Rectal smooth muscle tissue (tissue), 1 donor: Measurements from ENCODE around the gene TMPRSS5.

ENCODE experiments used
- H3K27ac ChIP-seq: one replicate; pipeline ENCODE4 v1.7.0; 2013; ENCODE audit warnings: low read depth, low read length, inconsistent platforms
- H3K27me3 ChIP-seq: one replicate; pipeline ENCODE4 v1.7.0; 2013; ENCODE audit warnings: low read length; ENCODE audit not compliant: control insufficient read depth, insufficient read depth
- H3K36me3 ChIP-seq: one replicate; pipeline ENCODE4 v1.7.0; 2013; ENCODE audit warnings: low read length; ENCODE audit not compliant: control insufficient read depth, insufficient read depth
- H3K4me1 ChIP-seq: one replicate; pipeline ENCODE4 v1.7.0; 2013; ENCODE audit warnings: low read length; ENCODE audit not compliant: control insufficient read depth, insufficient read depth
- H3K4me3 ChIP-seq: one replicate; pipeline ENCODE4 v1.7.0; 2013; ENCODE audit warnings: low read length
- H3K9ac ChIP-seq: one replicate; pipeline ENCODE4 v1.7.0; 2013; ENCODE audit warnings: low read length

TMPRSS5 gene

DNA sequence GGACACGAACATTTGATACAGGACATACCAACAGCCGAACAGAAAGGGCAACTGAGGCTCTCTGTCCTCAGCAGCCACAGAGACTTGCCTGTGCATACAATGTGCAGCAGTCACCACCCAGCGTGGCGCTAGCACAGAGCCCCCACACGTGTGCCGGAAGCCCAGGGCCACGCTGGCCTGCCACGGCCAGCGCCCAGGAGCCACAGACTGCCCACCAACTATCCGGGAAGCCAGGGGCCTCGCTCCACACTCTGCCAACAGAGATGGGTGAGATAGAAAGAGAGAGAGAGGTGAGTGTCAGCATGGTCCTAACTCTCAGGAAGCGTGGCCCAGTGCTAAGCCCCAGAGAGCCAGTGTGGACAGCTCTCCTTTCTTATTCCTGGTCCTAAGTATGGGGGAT is 11.7 kb downstream of the TMPRSS5 start:
- no peak overlapping the region for H3K27ac ChIP-seq
- no peaks in the 10 kb centered on the region for H3K27me3 ChIP-seq
- no peak overlapping the region for H3K4me3 ChIP-seq
- no peaks in the 10 kb centered on the region for H3K36me3 ChIP-seq
- no peak overlapping the region for H3K9ac ChIP-seq
- H3K4me1 ChIP-seq = no peaks in the 10 kb centered on the region

DNA sequence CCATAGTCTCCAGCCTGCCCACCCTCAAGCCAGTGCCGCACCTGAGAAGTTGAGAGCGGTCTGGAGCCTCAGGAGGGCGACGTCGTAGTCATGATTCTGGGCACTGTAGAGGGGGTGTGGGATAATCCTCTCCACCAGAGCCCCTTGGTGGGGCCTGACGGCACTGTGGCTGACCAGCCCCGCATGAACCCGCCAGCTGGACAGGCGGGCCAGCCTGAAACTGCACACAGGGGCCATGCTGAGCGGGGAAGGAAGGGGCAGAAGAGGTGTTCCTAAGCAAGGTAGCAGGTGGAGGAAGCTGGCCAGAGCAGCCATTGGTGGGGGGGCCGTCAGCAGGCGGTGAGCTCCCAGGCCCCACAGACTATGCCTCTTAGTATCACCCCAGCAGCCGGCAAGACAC is 13.1 kb downstream of the TMPRSS5 start:
- no peak overlapping the region for H3K4me3 ChIP-seq
- H3K36me3 ChIP-seq = no peaks in the 10 kb centered on the region
- no peak overlapping the region for H3K9ac ChIP-seq
- H3K4me1 ChIP-seq = no peaks in the 10 kb centered on the region
- no peaks in the 10 kb centered on the region for H3K27me3 ChIP-seq
- H3K27ac ChIP-seq = no peak overlapping the region

DNA sequence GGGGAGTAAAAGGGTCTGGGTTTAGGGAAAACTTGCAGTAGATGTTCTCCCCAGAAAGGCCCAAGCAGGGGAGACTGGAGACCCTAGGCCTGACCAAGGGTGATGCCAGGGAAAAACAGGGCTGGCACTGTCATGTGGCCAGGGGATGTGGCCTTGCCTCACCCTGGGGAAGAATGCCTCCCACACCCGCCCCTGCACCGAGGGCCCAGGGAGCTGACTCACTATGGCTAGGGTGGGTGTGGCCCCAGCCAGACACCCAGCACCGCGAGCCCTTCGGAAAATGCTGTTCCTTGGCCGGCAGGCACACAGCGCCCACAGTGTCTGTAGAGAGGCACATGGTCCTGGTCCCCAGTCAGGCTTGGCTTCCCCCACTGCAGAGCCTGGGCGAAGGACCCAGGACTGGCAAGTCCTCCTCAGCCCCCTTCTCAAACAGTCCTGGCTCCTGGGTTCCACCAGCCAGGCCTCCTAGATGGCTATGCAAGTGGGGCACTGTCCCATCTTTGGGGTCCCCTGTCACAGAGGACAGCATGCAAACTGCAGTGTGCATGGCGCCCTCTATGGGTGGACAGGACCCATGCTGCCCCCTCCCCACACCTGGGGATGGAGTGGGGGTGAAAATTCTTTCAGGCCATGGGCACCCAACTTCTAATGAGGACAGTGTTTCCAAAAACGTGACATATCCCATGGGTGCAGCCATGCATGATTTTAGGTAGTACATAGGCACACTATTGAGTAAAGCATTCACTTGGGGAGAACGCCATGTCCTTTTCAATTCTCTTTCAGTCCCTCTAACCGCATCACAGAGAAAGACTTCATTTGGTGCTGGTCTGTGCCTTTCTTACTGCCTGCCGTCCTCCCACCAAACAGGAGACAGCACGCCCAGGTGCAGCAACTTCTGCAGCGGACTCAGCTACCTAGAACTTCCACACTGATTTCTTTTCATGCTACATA is 15.2 kb downstream of the TMPRSS5 start:
- H3K4me3 ChIP-seq = no peak overlapping the region
- H3K27ac ChIP-seq = no peak overlapping the region
- no peaks in the 10 kb centered on the region for H3K36me3 ChIP-seq
- no peak overlapping the region for H3K9ac ChIP-seq
- no peaks in the 10 kb centered on the region for H3K27me3 ChIP-seq
- no peaks in the 10 kb centered on the region for H3K4me1 ChIP-seq

DNA sequence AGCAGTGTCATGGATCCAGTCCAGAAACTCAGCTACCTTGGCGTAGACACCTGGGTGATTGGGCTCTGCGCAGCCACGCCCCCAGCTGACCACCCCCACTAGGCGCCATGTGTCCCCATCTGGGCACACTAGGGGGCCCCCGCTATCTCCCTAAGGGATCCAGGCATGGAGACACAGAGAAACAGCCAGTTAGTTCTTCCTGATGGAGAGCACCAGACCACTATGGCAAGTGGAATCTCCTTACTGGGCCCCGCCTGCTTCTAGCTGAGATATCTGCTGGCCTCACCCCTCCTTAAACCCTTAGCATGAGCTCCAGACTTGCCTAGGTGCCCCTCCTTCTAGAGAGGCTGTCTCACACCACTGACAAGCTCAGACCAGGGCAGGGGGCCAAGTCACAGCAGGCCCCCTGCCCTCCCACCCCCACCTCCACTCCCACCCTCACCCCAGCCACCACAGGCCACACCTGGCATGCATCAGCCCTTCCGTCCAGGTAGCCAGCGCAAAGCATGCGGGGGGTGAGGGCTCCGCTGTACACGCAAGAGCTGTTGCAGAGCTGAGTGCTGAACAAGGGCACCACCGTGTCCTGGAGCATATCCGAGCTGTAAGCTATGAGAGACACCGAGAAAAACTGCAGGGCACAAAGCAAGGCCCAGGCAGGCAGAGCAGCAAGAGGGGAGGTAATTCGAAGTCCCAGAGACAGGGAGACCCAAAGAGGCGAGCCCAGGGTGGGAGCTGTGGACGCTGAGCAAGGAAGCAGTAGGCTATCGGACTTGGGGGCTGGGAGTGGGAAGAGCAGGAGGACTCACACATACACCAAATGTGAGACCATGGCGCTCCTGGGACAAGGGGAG is 16.1 kb downstream of the TMPRSS5 start:
- Histone ChIP-seq H3K9ac (no peak overlapping the region), H3K4me1 (no peaks in the 10 kb centered on the region), H3K27me3 (no peaks in the 10 kb centered on the region), H3K4me3 (no peak overlapping the region), H3K36me3 (no peaks in the 10 kb centered on the region), H3K27ac (no peak overlapping the region)

DNA sequence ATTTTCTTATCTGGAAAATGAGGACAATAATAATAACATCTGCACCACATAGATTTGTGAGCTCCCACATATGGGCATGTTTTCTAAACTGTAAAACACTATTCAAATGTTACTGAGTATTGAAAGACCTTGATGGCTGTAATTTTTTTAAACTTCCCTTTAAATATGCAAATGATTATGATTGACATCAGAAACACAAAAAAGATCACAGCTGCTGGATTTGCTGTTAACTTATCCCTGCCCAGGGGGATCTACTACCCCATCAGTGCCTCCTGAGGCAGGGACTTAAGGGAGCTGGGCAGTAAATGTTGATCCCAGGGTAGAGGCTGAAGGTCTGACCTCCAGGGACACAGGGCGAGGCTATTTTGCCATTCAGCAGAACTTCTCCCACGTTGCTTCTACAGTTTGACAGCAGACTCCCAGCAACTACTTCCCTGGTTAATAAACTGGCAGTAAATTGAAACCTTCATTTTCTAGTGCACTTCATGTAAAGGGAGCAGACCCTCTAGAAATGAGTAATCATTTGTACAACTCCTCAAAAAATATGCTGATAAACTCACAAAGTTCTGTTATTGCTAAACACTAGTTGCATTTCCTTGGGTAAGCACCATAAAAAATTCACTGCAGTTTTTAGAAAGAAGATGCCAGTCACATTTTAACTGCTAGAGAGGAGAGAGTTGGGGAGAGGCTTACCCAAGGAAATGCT is 20.3 kb downstream of the TMPRSS5 start:
- no peak overlapping the region for H3K27ac ChIP-seq
- peaks cover 8% of the 10 kb centered on the region for H3K4me1 ChIP-seq
- H3K9ac ChIP-seq = no peak overlapping the region
- no peaks in the 10 kb centered on the region for H3K27me3 ChIP-seq
- no peaks in the 10 kb centered on the region for H3K36me3 ChIP-seq
- H3K4me3 ChIP-seq = no peak overlapping the region

DNA sequence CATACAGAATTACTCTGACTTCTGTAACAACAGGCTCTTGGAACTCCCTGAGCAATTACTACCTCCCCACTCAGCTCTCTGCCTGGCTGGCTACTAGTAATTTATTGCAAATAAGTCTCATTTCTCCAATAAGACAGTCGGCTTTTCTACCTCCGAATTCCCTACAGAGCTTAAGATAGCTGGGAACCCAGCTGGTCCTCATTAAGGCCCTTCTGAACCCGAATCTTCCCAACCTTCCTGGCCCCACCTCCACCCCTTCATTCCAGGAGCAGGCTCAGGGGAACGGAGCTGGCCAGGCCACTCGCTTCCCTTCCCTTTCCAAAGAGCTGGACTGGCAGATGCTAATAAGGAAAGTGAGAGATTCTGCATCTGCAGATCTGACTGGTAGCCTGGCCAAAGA is 21.6 kb downstream of the TMPRSS5 start:
- Histone ChIP-seq H3K4me1 (peaks cover 8% of the 10 kb centered on the region), H3K4me3 (no peak overlapping the region), H3K36me3 (no peaks in the 10 kb centered on the region), H3K27me3 (no peaks in the 10 kb centered on the region), H3K9ac (no peak overlapping the region), H3K27ac (no peak overlapping the region)

DNA sequence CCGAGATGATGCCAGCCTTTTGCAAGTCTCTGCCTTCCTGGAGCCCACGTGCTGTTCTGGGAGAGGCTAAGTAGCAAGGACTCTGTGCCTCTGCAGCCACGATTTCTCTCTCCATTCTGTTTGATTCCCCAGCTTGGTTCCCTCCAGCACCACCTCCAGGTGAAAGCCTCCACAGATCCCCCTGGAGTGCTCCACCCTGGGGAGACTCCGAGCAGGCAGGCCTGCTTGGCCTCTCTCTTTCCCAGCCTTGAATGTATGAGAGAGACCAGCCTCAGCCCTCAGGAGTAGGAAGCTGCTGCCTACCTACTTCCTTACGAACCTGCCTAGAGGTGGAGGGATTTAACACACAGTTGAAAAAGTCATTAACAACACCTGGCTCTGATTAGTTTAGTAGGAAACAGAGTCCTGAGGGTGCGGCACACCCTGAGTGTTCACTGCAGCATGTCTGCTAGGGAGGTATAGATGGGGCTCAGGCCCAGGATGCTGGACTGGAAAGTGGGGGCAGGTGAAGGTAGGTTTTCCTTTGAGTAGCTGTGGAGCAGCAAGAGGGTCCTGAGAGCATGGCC is 22.5 kb downstream of the TMPRSS5 start:
- H3K36me3 ChIP-seq = no peaks in the 10 kb centered on the region
- no peak overlapping the region for H3K9ac ChIP-seq
- no peaks in the 10 kb centered on the region for H3K27me3 ChIP-seq
- H3K27ac ChIP-seq = no peak overlapping the region
- peaks cover 8% of the 10 kb centered on the region for H3K4me1 ChIP-seq
- H3K4me3 ChIP-seq = no peak overlapping the region

DNA sequence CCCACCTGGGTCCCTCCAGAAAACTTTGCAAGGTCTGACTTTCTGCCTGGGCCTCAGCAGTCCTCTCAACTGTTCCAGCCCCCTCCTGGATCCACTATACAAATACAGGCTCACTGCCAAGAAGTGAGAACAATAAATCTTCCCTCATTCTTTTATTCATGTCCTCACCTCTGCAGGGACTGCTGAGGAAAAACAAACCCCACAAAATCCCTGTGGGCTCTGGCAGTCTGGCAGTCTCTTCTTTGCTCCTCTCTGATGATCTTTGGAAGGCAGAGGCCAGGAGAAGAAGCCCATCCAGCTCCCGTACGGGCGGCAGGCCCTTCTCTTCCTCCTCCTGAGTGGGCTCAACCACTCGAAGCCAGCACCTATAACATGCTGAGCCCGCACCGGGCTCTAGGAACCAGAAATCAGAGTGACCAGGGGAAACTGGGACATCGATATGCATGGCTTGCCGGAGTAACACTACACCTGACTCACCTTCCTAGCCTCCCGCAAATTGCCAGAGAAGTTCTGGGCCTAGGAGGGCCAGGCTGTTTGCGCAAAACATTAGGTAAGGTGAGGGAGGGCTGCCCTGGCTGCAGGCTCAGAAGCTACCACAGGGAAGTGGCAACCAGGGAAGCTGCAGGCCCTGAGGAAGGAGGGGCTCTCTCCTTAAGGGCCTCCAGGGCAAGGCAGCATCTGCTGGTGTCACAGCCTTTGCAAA is 24.2 kb downstream of the TMPRSS5 start:
- H3K9ac ChIP-seq = no peak overlapping the region
- peaks cover 8% of the 10 kb centered on the region for H3K4me1 ChIP-seq
- H3K27me3 ChIP-seq = no peaks in the 10 kb centered on the region
- H3K4me3 ChIP-seq = no peak overlapping the region
- H3K27ac ChIP-seq = no peak overlapping the region
- no peaks in the 10 kb centered on the region for H3K36me3 ChIP-seq

DNA sequence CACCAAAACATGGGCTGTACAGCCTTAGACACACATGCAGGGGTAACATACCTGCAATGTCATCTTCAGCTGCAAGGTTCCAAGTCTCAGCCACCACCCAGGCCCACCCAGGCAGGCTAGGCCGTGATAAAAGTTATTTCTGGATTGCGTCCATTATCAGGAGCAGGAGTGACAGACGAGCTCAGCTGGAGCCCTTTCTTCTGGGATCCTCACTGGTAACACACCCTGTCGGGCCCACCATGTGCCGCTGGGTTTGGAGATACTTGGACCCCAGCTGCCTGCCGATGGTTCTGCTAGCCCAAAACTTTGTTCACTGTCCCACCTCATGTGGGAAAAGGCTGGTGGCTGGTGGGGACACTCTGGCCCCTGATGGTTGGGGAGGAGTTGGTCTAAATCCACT is 24.8 kb downstream of the TMPRSS5 start:
- H3K4me1 ChIP-seq = peaks cover 8% of the 10 kb centered on the region
- H3K4me3 ChIP-seq = no peak overlapping the region
- no peak overlapping the region for H3K27ac ChIP-seq
- no peaks in the 10 kb centered on the region for H3K27me3 ChIP-seq
- H3K36me3 ChIP-seq = no peaks in the 10 kb centered on the region
- no peak overlapping the region for H3K9ac ChIP-seq

DNA sequence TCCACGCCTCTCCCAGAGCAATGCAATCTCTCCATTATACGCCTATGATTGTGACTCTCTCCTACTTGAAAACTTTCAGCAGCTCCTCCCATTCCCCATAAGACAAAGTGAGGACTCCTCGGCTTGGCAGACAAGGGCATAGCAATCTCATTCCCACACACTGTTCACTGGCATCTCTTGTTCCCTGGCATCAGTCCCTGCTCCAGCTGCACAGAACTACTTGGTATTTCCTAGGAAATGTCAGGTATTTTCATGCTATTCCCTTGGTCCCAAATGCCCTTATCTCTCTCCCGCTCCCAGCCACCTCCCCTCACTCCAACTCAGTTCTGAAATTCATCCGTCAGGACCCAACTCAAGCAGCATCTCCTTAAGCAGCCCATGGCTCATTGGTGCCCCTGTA is 28.4 kb downstream of the TMPRSS5 start:
- Histone ChIP-seq H3K9ac (no peak overlapping the region), H3K27me3 (no peaks in the 10 kb centered on the region), H3K36me3 (no peaks in the 10 kb centered on the region), H3K4me1 (peaks cover 8% of the 10 kb centered on the region), H3K27ac (no peak overlapping the region), H3K4me3 (no peak overlapping the region)

DNA sequence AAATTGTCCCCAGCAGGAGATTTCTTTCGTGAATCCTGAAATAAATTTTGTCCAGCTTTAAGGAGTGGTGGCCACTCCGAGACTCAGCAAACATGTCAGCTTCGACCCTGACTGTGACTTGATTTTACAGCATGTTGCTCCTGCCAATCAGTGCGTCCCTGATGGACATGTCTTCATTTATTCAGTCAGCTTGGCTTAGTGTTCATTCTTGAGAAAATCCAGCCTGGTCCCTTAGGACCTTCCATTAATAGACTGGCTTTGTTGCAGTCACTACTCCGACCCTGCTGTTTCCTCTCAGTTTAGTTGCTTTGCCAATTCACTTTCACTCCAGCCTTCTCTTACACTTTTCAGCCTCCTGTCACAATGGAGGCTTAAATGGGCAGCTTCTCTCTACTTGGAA is 30.5 kb downstream of the TMPRSS5 start:
- H3K9ac ChIP-seq = no peak overlapping the region
- H3K36me3 ChIP-seq = no peaks in the 10 kb centered on the region
- no peak overlapping the region for H3K4me3 ChIP-seq
- no peaks in the 10 kb centered on the region for H3K4me1 ChIP-seq
- H3K27ac ChIP-seq = no peak overlapping the region
- no peaks in the 10 kb centered on the region for H3K27me3 ChIP-seq
